HCT116 (cell line): ENCODE data around the gene CCT5. TPM values are rescaled to one million over a fixed set of nuclear protein-coding genes. Genes with fewer than 3 reads are reported as not detected.

Experiments used
- ATAC-seq: fragments of 200-7000 bp; cut with Tn5 transposase; 2 replicates; pipeline ENCODE4 v1.9.1; 2020; ENCODE audit warnings: mild to moderate bottlenecking, moderate library complexity
- BruUV-seq: library from RNA; stranded (reverse); fragments of 400-500 nt; replicated peaks from 2 replicates; lab custom pipeline; 2021; lab: Mats Ljungman, UMichigan
- CTCF ChIA-PET: fragments of 300-600 bp; sonication (Branson Sonifier 250); formaldehyde crosslinking; loops from one replicate; lab custom pipeline; 2021; ENCODE audit warnings: antibody characterized with exemption; lab: Charles Lee
- POLR2A ChIA-PET: fragments of 300-600, 350-600 bp; sonication (Branson Sonifier 250); formaldehyde crosslinking; loops from one replicate; lab custom pipeline; 2021; ENCODE audit warnings: antibody characterized with exemption; lab: Charles Lee
- RAD21 ChIA-PET, 2 experiments: fragments of 300-600 bp; sonication (Branson Sonifier 250); formaldehyde crosslinking; loops; one replicate each; lab custom pipeline; 2023; ENCODE audit warnings: low total read pairs in 2 of 2; ENCODE audit not compliant: uncharacterized antibody in 2 of 2, unreplicated experiment in 2 of 2, low non-redundant PET in 1 of 2; lab: Charles Lee
- DNase-seq: peaks from one replicate; pipeline ENCODE4 v3.0.0-alpha.2; 2010; ENCODE audit warnings: low read depth, low spot score
- H2AFZ ChIP-seq: fragments of 200-600 bp; shearing (Covaris generic), sonication (generic); 2 replicates; pipeline ENCODE4 v1.6.1; 2017; ENCODE audit warnings: low read depth, mixed run types, mixed read lengths, antibody characterized with exemption, low read length; ENCODE audit not compliant: poor library complexity, severe bottlenecking
- H3K27ac ChIP-seq: 2 replicates; pipeline ENCODE4 v1.5.1; 2012; ENCODE audit warnings: low read depth, low read length
- H3K27me3 ChIP-seq: fragments of 200-600 bp; sonication (generic); 2 replicates; pipeline ENCODE4 v1.6.1; 2016; ENCODE audit warnings: mixed run types, low read length, mixed read lengths; ENCODE audit not compliant: insufficient read depth
- H3K36me3 ChIP-seq, 2 experiments: fragments of 200-500 bp in 1 of 2; fragments of 200-600 bp in 1 of 2; sonication (Bioruptor generic) in 1 of 2; sonication (generic) in 1 of 2; 2 replicates each; pipeline versions ENCODE4 v1.5.1 to v1.6.1; 2014 to 2016; ENCODE audit warnings: low read length in 2 of 2, inconsistent platforms in 1 of 2, mixed read lengths in 1 of 2, mixed run types in 1 of 2; ENCODE audit not compliant: insufficient read depth in 2 of 2, control insufficient read depth in 1 of 2
- H3K4me1 ChIP-seq, 2 experiments: fragments of 200-600 bp in 1 of 2; sonication (generic) in 1 of 2; 2 replicates each; pipeline versions ENCODE4 v1.5.1 to v1.6.1; 2012 to 2017; ENCODE audit warnings: low read length in 2 of 2, inconsistent platforms in 1 of 2, mild to moderate bottlenecking in 1 of 2, mixed read lengths in 1 of 2, mixed run types in 1 of 2, moderate library complexity in 1 of 2; ENCODE audit not compliant: insufficient read depth in 2 of 2, control insufficient read depth in 1 of 2
- H3K4me2 ChIP-seq: fragments of 200-600 bp; sonication (generic); 2 replicates; pipeline ENCODE4 v1.6.1; 2017; ENCODE audit warnings: mixed run types, low read length, mixed read lengths
- H3K4me3 ChIP-seq, 2 experiments: fragments of 200-600 bp in 1 of 2; sonication (generic) in 1 of 2; replicated peaks in 1 of 2; 2 replicates each; pipeline ENCODE4 v1.5.1; 2011 to 2016; ENCODE audit warnings: low read length in 2 of 2, control low read depth in 1 of 2, low read depth in 1 of 2, mild to moderate bottlenecking in 1 of 2, mixed read lengths in 1 of 2, mixed run types in 1 of 2
- H3K79me2 ChIP-seq: fragments of 200-600 bp; sonication (generic); 2 replicates; pipeline ENCODE4 v1.6.1; 2017; ENCODE audit warnings: mild to moderate bottlenecking, mixed run types, low read length, moderate library complexity, mixed read lengths; ENCODE audit not compliant: insufficient read depth
- H3K9ac ChIP-seq: fragments of 200-600 bp; sonication (generic); 2 replicates; pipeline ENCODE4 v1.6.1; 2016; ENCODE audit warnings: low read length, mixed read lengths
- H3K9me2 ChIP-seq: fragments of 200-600 bp; sonication (generic), shearing (Covaris generic); 2 replicates; pipeline ENCODE4 v1.6.1; 2017; ENCODE audit warnings: mixed run types, mild to moderate bottlenecking, moderate library complexity; ENCODE audit not compliant: insufficient read depth
- H3K9me3 ChIP-seq, 2 experiments: fragments of 200-500 bp in 1 of 2; fragments of 200-600 bp in 1 of 2; sonication (Bioruptor generic) in 1 of 2; sonication (generic) in 1 of 2; 2 replicates each; pipeline ENCODE4 v1.6.1; 2014 to 2017; ENCODE audit warnings: low read length in 2 of 2, mixed read lengths in 2 of 2, inconsistent platforms in 1 of 2, low read depth in 1 of 2, mild to moderate bottlenecking in 1 of 2, mixed run types in 1 of 2, moderate library complexity in 1 of 2; ENCODE audit not compliant: control insufficient read depth in 1 of 2, insufficient read depth in 1 of 2
- H4K20me1 ChIP-seq: fragments of 200-600 bp; sonication (generic), shearing (Covaris generic); 2 replicates; pipeline ENCODE4 v1.6.1; 2017; ENCODE audit warnings: mixed run types, mild to moderate bottlenecking, moderate library complexity; ENCODE audit not compliant: insufficient read depth
- ATF3 ChIP-seq: IDR thresholded peaks from 2 replicates; pipeline ENCODE4 v1.6.1; 2012
- CBX3 ChIP-seq: IDR thresholded peaks from 2 replicates; pipeline ENCODE4 v1.6.1; 2012; ENCODE audit warnings: low read depth
- CEBPB ChIP-seq: IDR thresholded peaks from 2 replicates; pipeline ENCODE4 v1.6.1; 2012; ENCODE audit warnings: low read depth
- CTCF ChIP-seq, 3 experiments: fragments of 200-600 bp in 1 of 3; sonication (generic) in 1 of 3; IDR thresholded peaks in 2 of 3; conservative IDR thresholded peaks in 1 of 3; 2 replicates each; pipeline ENCODE4 v1.5.1; 2012 to 2017; ENCODE audit warnings: low read depth in 2 of 3, low read length in 2 of 3, antibody characterized with exemption in 1 of 3, borderline replicate concordance in 1 of 3, control low read depth in 1 of 3, mild to moderate bottlenecking in 1 of 3, mixed read lengths in 1 of 3, mixed run types in 1 of 3, moderate library complexity in 1 of 3; ENCODE audit not compliant: insufficient read depth in 1 of 3
- EGR1 ChIP-seq: IDR thresholded peaks from 2 replicates; pipeline ENCODE4 v1.6.1; 2012; ENCODE audit warnings: low read depth
- ELF1 ChIP-seq: IDR thresholded peaks from 2 replicates; pipeline ENCODE4 v1.6.1; 2012; ENCODE audit warnings: low read depth, borderline replicate concordance
- EZH2 ChIP-seq: fragments of 200-600 bp; sonication (generic); IDR thresholded peaks from 2 replicates; pipeline ENCODE4 v1.6.1; 2017; ENCODE audit warnings: antibody characterized with exemption, mixed run types
- FOSL1 ChIP-seq: IDR thresholded peaks from 2 replicates; pipeline ENCODE4 v1.6.1; 2012; ENCODE audit warnings: low read depth
- JUND ChIP-seq: IDR thresholded peaks from 2 replicates; pipeline ENCODE4 v1.6.1; 2012
- MAX ChIP-seq: IDR thresholded peaks from 2 replicates; pipeline ENCODE4 v1.6.1; 2012
- POLR2A ChIP-seq: IDR thresholded peaks from 2 replicates; pipeline ENCODE4 v1.7.0; 2011; ENCODE audit warnings: borderline replicate concordance; ENCODE audit not compliant: insufficient read depth, insufficient read length; ENCODE audit errors: extremely low read depth
- REST ChIP-seq: IDR thresholded peaks from 2 replicates; pipeline ENCODE4 v1.6.1; 2012; ENCODE audit warnings: low read depth
- SIN3A ChIP-seq: IDR thresholded peaks from 2 replicates; pipeline ENCODE4 v1.6.1; 2012; ENCODE audit warnings: low read depth
- SP1 ChIP-seq: IDR thresholded peaks from 2 replicates; pipeline ENCODE4 v1.6.1; 2012; ENCODE audit warnings: low read depth
- SRF ChIP-seq: IDR thresholded peaks from 2 replicates; pipeline ENCODE4 v1.6.1; 2012; ENCODE audit warnings: low read depth
- TCF7L2 ChIP-seq: IDR thresholded peaks from 2 replicates; pipeline ENCODE4 v1.7.0; 2011; ENCODE audit warnings: borderline replicate concordance, inconsistent platforms; ENCODE audit not compliant: insufficient read depth, insufficient read length; ENCODE audit errors: extremely low read depth
- YY1 ChIP-seq: IDR thresholded peaks from 2 replicates; pipeline ENCODE4 v1.6.1; 2011; ENCODE audit warnings: low read length, low read depth, moderate library complexity, mild to moderate bottlenecking; ENCODE audit not compliant: insufficient replicate concordance; ENCODE audit errors: extremely low read depth
- ZBTB33 ChIP-seq: IDR thresholded peaks from 2 replicates; pipeline ENCODE4 v1.6.1; 2011; ENCODE audit warnings: mild to moderate bottlenecking, low read length, moderate library complexity; ENCODE audit not compliant: insufficient replicate concordance; ENCODE audit errors: extremely low read depth
- ZFX ChIP-seq: fragments of 450-650 bp; IDR thresholded peaks from 2 replicates; pipeline ENCODE4 v1.6.1; 2017
- ZNF274 ChIP-seq: fragments of 200-500 bp; sonication (Bioruptor generic); IDR thresholded peaks from 2 replicates; pipeline ENCODE4 v1.6.1; 2014; ENCODE audit warnings: mild to moderate bottlenecking, low read depth, low read length, inconsistent platforms
- intact Hi-C: fragments of 100-400 bp; cut with micrococcal nuclease; formaldehyde crosslinking; loops from 2 replicates; pipeline ENCODE4 v1.10.0; 2022
- total RNA-seq: library from RNA; stranded (reverse); gene quantifications from one replicate; pipeline ENCODE4 v1.2.1, GENCODE V29; 2021; ENCODE audit not compliant: unreplicated experiment

The CCT5 gene
- total RNA-seq, 1 experiment from 2014 or later = 489 TPM

- 0 out of 4 replicates have a peak, but pooled peaks cover 0 to 3% of the 10 kb centered on the region in 2 experiments for H3K4me1 ChIP-seq
- no peak overlapping the region for H2AFZ ChIP-seq
- no peaks in the 10 kb centered on the region for H3K9me3 ChIP-seq
- DNase-seq (no peak), ATAC-seq (no peak)
- POLR2A ChIA-PET = interaction anchor here (1.8 kb wide), 1 partner anchor 11 kb away, joined by 3 read pairs; the partner anchor contains the start of genes ATPSCKMT and CCT5
- H3K27ac ChIP-seq = no peak overlapping the region
- no peaks in the 10 kb centered on the region for H3K9me2 ChIP-seq
- no peak for TF ChIP-seq YY1
- TF ChIP-seq ATF3 = no peak
- no peak for TF ChIP-seq EGR1
- TF ChIP-seq ELF1 = no peak
- TF ChIP-seq JUND = no peak
- no peak for TF ChIP-seq MAX
- no peak for TF ChIP-seq TCF7L2
- TF ChIP-seq ZFX = no peak
- TF ChIP-seq ZBTB33 = no peak
- TF ChIP-seq ZNF274 = no peak
- TF ChIP-seq CTCF (IDR thresholded peaks at IDR 0.05 in 2 of 3, conservative IDR thresholded peaks at IDR 0.05 in 1 of 3; ENCODE audit: borderline replicate concordance in 1 of 3, insufficient read depth in 1 of 3, low read depth in 2 of 3, low read length in 2 of 3) = no peak
- no peak for TF ChIP-seq SP1
- TF ChIP-seq FOSL1 = no peak
- no peak for TF ChIP-seq CBX3
- no peak for TF ChIP-seq SRF
- no peak for TF ChIP-seq SIN3A
- TF ChIP-seq EZH2 = no peak
- no peak for TF ChIP-seq CEBPB
- TF ChIP-seq REST = no peak
- no peak for TF ChIP-seq POLR2A
- RAD21 ChIA-PET = no interaction called here
- peaks cover 7% of the 10 kb centered on the region; the same call in 1 of the 2 replicates for H4K20me1 ChIP-seq
- no peaks in the 10 kb centered on the region for H3K27me3 ChIP-seq
- intact Hi-C loops = no loop called here
- peaks cover 58% of the 10 kb centered on the region for H3K79me2 ChIP-seq
- no peak overlapping the region for H3K9ac ChIP-seq
- CTCF ChIA-PET = no interaction called here
- no peak overlapping the region for H3K4me2 ChIP-seq
- no peak overlapping the region for H3K4me3 ChIP-seq
- BruUV-seq = no TSS peak
- peaks cover 82 to 87% of the 10 kb centered on the region in 2 experiments for H3K36me3 ChIP-seq
Measured at GRCh38 chr5:10261065-10261464, 11.0 kb downstream of the CCT5 start.
